K562 (cell line): ENCODE measurements around the gene HSPA1L. TPM values are rescaled to one million over a fixed set of nuclear protein-coding genes. Genes with fewer than 3 reads are reported as not detected.

Source experiments
- CBFA2T3 ChIP-seq: fragments of 450-650 bp; IDR thresholded peaks from 2 replicates; pipeline ENCODE4 v1.6.1; 2017
- CEBPZ ChIP-seq: fragments of 150-350 bp; IDR thresholded peaks from 2 replicates; pipeline ENCODE4 v1.6.1; 2014; ENCODE audit warnings: low read depth, mild to moderate bottlenecking, low read length, borderline replicate concordance
- DEAF1 ChIP-seq: fragments of 450-650 bp; formaldehyde crosslinking; IDR thresholded peaks from 2 replicates; pipeline ENCODE4 v1.4.0; 2020; ENCODE audit warnings: mild to moderate bottlenecking, moderate library complexity
- ETV6 ChIP-seq, 3 experiments: fragments of 150-350 bp in 1 of 3; sonication (generic) in 1 of 3; formaldehyde crosslinking in 1 of 3; IDR thresholded peaks; 2 replicates each; pipeline versions ENCODE4 v1.6.1 to v1.8.0; 2014 to 2022; ENCODE audit warnings: borderline replicate concordance in 2 of 3, low read depth in 2 of 3, antibody characterized with exemption in 1 of 3, low read length in 1 of 3, mild to moderate bottlenecking in 1 of 3, missing genetic modification reagents in 1 of 3
- FOXO4 ChIP-seq: fragments of 450-650 bp; formaldehyde crosslinking; IDR thresholded peaks from 2 replicates; pipeline ENCODE4 v1.4.0; 2020; ENCODE audit warnings: mild to moderate bottlenecking, moderate library complexity
- FUS ChIP-seq: fragments of 200-400 bp; formaldehyde crosslinking; optimal IDR thresholded peaks from 2 replicates; pipeline ENCODE3; 2017; ENCODE audit warnings: low read depth, low read length
- HBP1 ChIP-seq: fragments of 450-650 bp; formaldehyde crosslinking; IDR thresholded peaks from 2 replicates; pipeline ENCODE4 v1.4.0; 2022; ENCODE audit warnings: missing genetic modification characterization
- NR0B1 ChIP-seq: fragments of 450-650 bp; IDR thresholded peaks from one replicate; pipeline ENCODE4 v1.6.1; 2018; ENCODE audit warnings: mild to moderate bottlenecking, moderate library complexity; ENCODE audit not compliant: partially characterized antibody
- POLR2AphosphoS5 ChIP-seq: IDR thresholded peaks from 2 replicates; pipeline ENCODE4 v1.6.1; 2011; ENCODE audit warnings: mild to moderate bottlenecking, low read depth, low read length, moderate library complexity; ENCODE audit not compliant: control insufficient read depth, insufficient read depth
- SNRNP70 ChIP-seq: fragments of 200-400 bp; formaldehyde crosslinking; optimal IDR thresholded peaks from 2 replicates; pipeline ENCODE3; 2017; ENCODE audit warnings: low read depth, low read length
- SP2 ChIP-seq: IDR thresholded peaks from 2 replicates; pipeline ENCODE4 v1.6.1; 2011; ENCODE audit warnings: mild to moderate bottlenecking, low read depth, low read length, moderate library complexity; ENCODE audit not compliant: poor library complexity, severe bottlenecking; ENCODE audit errors: extremely low read depth
- ZNF764 ChIP-seq: fragments of 250-450 bp; sonication (Bioruptor Pico); IDR thresholded peaks from 2 replicates; pipeline ENCODE4 v1.4.0; 2020; ENCODE audit warnings: low read depth, mild to moderate bottlenecking, moderate library complexity
- polyA plus RNA-seq, 8 experiments: library from polyadenylated mRNA; depleted of rRNA in 4 of 8; stranded (reverse) in 5 of 8; unstranded in 3 of 8; fragments of >200 nt; fragmentation: Nextera tagmentation in 2 of 8; fragmentation: Illumina TruSeq in 1 of 8; extraction: Ambion mirVana in 2 of 8; extraction: Trizol in 1 of 8; gene quantifications; 2 replicates each; pipeline versions ENCODE4 v1.2.1 to v1.2.3, GENCODE V29; 2011 to 2014; ENCODE audit warnings: inconsistent platforms in 1 of 8, missing spikeins in 1 of 8
- total RNA-seq, 7 experiments: library from RNA; depleted of rRNA in 6 of 7; stranded (reverse); fragments of >200 nt in 6 of 7; fragmentation: Illumina TruSeq in 2 of 7; extraction: Trizol in 2 of 7; gene quantifications; 2 replicates each; pipeline versions ENCODE4 v1.2.1 to v1.2.3, GENCODE V29; 2011 to 2021; ENCODE audit warnings: low replicate concordance in 1 of 7

HSPA1L gene
- total and polyA plus RNA-seq, 9 of the 15 experiments (the other 6 are each of a cell fraction or from before 2014, with no cell fraction given) = 0.14 to 2.1 (median 1.3) TPM

- TF ChIP-seq DEAF1 = no peak; the same call in 1 of the 2 replicates
- no peak for TF ChIP-seq FUS
- no peak for TF ChIP-seq ETV6 (IDR thresholded peaks at IDR 0.05; ENCODE audit: borderline replicate concordance in 1 of 2, low read depth in 2 of 2, low read length in 1 of 2)
- TF ChIP-seq ETV6 (CRISPR knock-in tag; IDR thresholded peaks at IDR 0.05; ENCODE audit: borderline replicate concordance) = peak; percentile 70
- TF ChIP-seq CBFA2T3 = no peak
- TF ChIP-seq SP2 = peak; percentile 43
- no peak for TF ChIP-seq SNRNP70
- peak; percentile 99 for TF ChIP-seq POLR2AphosphoS5
- TF ChIP-seq FOXO4 (CRISPR knock-in tag) = peak; percentile 58; the same call in 1 of the 2 replicates
- no peak for TF ChIP-seq CEBPZ
- peak; percentile 66; the same call in 1 of the 2 replicates for TF ChIP-seq ZNF764 (CRISPR knock-in tag)
- TF ChIP-seq NR0B1 = no peak
- TF ChIP-seq HBP1 = peak; percentile 93
Observed at GRCh38 chr6:31815025-31815838, at the start of gene HSPA1L, which contains the start of gene HSPA1A (continued).
